MCF 10A (cell line): Measurements from ENCODE around the gene MUC3A. TPM values are rescaled to one million over a fixed set of nuclear protein-coding genes. Genes with fewer than 3 reads are reported as not detected.

Source experiments
- BruUV-seq: library from RNA; stranded (reverse); fragments of 400-500 nt; replicated peaks from 2 replicates; lab custom pipeline; 2021; lab: Mats Ljungman, UMichigan
- CTCF ChIA-PET: fragments of 300-600 bp; sonication (Branson Sonifier 250); formaldehyde crosslinking; extraction: SDS; loops from one replicate; lab custom pipeline; 2021; ENCODE audit warnings: antibody characterized with exemption, inconsistent platforms; lab: Yijun Ruan, JAX
- POLR2A ChIA-PET: fragments of 300-600, 350-650 bp; sonication (Branson Sonifier 250); formaldehyde crosslinking; extraction: SDS; loops from one replicate; lab custom pipeline; 2020; ENCODE audit warnings: antibody characterized with exemption, inconsistent platforms; lab: Yijun Ruan, JAX
- DNase-seq: peaks from one replicate; pipeline ENCODE4 v3.0.0-alpha.2; 2018; ENCODE audit not compliant: unreplicated experiment
- H3K27ac Mint-ChIP-seq: one replicate; pipeline ENCODE4 v1.8.0; 2022; ENCODE audit warnings: mild to moderate bottlenecking, low read depth, mixed read lengths; ENCODE audit not compliant: unreplicated experiment
- H3K27me3 Mint-ChIP-seq: one replicate; pipeline ENCODE4 v1.8.0; 2022; ENCODE audit warnings: mixed read lengths; ENCODE audit not compliant: insufficient read depth, unreplicated experiment
- H3K36me3 Mint-ChIP-seq: one replicate; pipeline ENCODE4 v1.8.0; 2022; ENCODE audit warnings: mild to moderate bottlenecking, moderate library complexity, mixed read lengths; ENCODE audit not compliant: insufficient read depth, unreplicated experiment
- H3K4me1 Mint-ChIP-seq: one replicate; pipeline ENCODE4 v1.8.0; 2022; ENCODE audit warnings: mixed read lengths; ENCODE audit not compliant: insufficient read depth, unreplicated experiment
- H3K4me3 Mint-ChIP-seq: one replicate; pipeline ENCODE4 v1.8.0; 2022; ENCODE audit warnings: mild to moderate bottlenecking, moderate library complexity, mixed read lengths; ENCODE audit not compliant: unreplicated experiment
- H3K9me3 Mint-ChIP-seq: one replicate; pipeline ENCODE4 v1.8.0; 2022; ENCODE audit warnings: mixed read lengths; ENCODE audit not compliant: unreplicated experiment
- CTCF ChIP-seq: fragments of 200-600 bp; IDR thresholded peaks from one replicate; pipeline ENCODE4 v1.8.0; 2022; ENCODE audit warnings: antibody characterized with exemption, mild to moderate bottlenecking; ENCODE audit not compliant: unreplicated experiment
- intact Hi-C: fragments of 100-400 bp; cut with micrococcal nuclease; formaldehyde crosslinking; loops from 2 replicates; pipeline ENCODE4 v1.14.1; 2022
- total RNA-seq: library from RNA; stranded (reverse); gene quantifications from 2 replicates; pipeline ENCODE4 v1.2.3, GENCODE V29; 2022

Gene MUC3A
- total RNA-seq, 1 experiment from 2014 or later, result not detected

- ChIA-PET CTCF (no interaction called here), POLR2A (no interaction called here)
- H3K36me3 Mint-ChIP-seq, result no peaks in the 10 kb centered on the region
- H3K27ac Mint-ChIP-seq, result no peak overlapping the region
- intact Hi-C loops, result no loop called here
- no peak for DNase-seq
- H3K4me1 Mint-ChIP-seq, result peaks cover under 1% of the 10 kb centered on the region
- peaks cover 10% of the 10 kb centered on the region for H3K27me3 Mint-ChIP-seq
- H3K9me3 Mint-ChIP-seq, result no peaks in the 10 kb centered on the region
- BruUV-seq, result no TSS peak
- H3K4me3 Mint-ChIP-seq, result no peak overlapping the region
- TF ChIP-seq CTCF, result no peak
Observed at GRCh38 chr7:100947792-100948191, 1.5 kb upstream of the MUC3A start.

GRCh38 chr7:100949933-100950443 is 654 bp downstream of the MUC3A start:
- CTCF ChIA-PET, result interaction anchor here (1.0 kb wide), 1 partner anchor 109 kb away, joined by 3 read pairs; no protein-coding TSS in a partner anchor
- H3K9me3 Mint-ChIP-seq, result no peaks in the 10 kb centered on the region
- no TSS peak for BruUV-seq
- no peak for TF ChIP-seq CTCF
- H3K4me3 Mint-ChIP-seq, result no peak overlapping the region
- H3K4me1 Mint-ChIP-seq, result no peaks in the 10 kb centered on the region
- no peak overlapping the region for H3K27ac Mint-ChIP-seq
- intact Hi-C loops, result no loop called here
- no peak for DNase-seq
- no peaks in the 10 kb centered on the region for H3K36me3 Mint-ChIP-seq
- POLR2A ChIA-PET, result no interaction called here
- H3K27me3 Mint-ChIP-seq, result peaks cover 10% of the 10 kb centered on the region

GRCh38 chr7:100951172-100951571 is 1.8 kb downstream of the MUC3A start:
- H3K9me3 Mint-ChIP-seq, result no peaks in the 10 kb centered on the region
- no TSS peak for BruUV-seq
- no peak for TF ChIP-seq CTCF
- ChIA-PET CTCF (no interaction called here), POLR2A (no interaction called here)
- H3K4me1 Mint-ChIP-seq, result no peaks in the 10 kb centered on the region
- H3K27ac Mint-ChIP-seq, result no peak overlapping the region
- intact Hi-C loops, result no loop called here
- H3K4me3 Mint-ChIP-seq, result no peak overlapping the region
- no peaks in the 10 kb centered on the region for H3K36me3 Mint-ChIP-seq
- H3K27me3 Mint-ChIP-seq, result peaks cover 10% of the 10 kb centered on the region
- DNase-seq, result no peak

GRCh38 chr7:100951888-100952560 is 2.7 kb downstream of the MUC3A start:
- DNase-seq, result no peak
- H3K27me3 Mint-ChIP-seq, result peaks cover 10% of the 10 kb centered on the region
- H3K36me3 Mint-ChIP-seq, result no peaks in the 10 kb centered on the region
- ChIA-PET POLR2A (interaction anchor here (0.6 kb wide), 1 partner anchor 223 kb away, joined by 5 read pairs; no protein-coding TSS in a partner anchor), CTCF (no interaction called here)
- intact Hi-C loops, result no loop called here
- no peaks in the 10 kb centered on the region for H3K9me3 Mint-ChIP-seq
- no peak overlapping the region for H3K27ac Mint-ChIP-seq
- no peak overlapping the region for H3K4me3 Mint-ChIP-seq
- H3K4me1 Mint-ChIP-seq, result no peaks in the 10 kb centered on the region
- TF ChIP-seq CTCF, result no peak
- no TSS peak for BruUV-seq
